ENCODE results near the gene UCP2.

The UCP2 gene

DNA sequence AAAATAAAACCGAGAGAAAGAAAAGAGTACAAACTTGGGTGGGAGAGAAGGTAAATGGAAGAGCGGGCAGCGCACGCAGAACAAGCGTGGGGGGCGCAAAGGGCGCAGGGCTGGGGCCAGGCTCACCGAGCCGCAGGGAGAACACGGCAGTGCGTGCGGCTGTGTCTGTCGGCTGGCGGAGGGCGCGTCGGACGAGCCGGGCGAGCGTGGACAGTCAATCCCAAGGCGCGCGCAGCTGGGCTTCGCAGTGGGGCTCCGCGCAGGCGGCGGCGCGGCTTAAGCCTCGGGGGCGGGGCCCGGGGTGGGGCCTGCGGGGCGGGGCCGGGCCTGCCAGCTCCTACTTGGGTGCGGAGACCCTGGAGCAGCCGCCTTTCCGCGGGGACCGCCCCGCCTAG is at the start of gene UCP2:
Gene UCP2 (minus strand): TSS at position 249 of the 395 bp plus-strand sequence. CDS start 4,465 bp downstream, outside the sequence.
- DNase-seq (ENCODE audit: low read depth in 3 of 3, low spot score in 1 of 3) = peak; percentile 55 to 78 (median 67)

- no peak for DNase-seq (ENCODE audit: low read depth in 3 of 3, low spot score in 1 of 3)
Measured at GRCh38 chr11:74030723-74031676, 48.4 kb upstream of the UCP2 start.

DNA sequence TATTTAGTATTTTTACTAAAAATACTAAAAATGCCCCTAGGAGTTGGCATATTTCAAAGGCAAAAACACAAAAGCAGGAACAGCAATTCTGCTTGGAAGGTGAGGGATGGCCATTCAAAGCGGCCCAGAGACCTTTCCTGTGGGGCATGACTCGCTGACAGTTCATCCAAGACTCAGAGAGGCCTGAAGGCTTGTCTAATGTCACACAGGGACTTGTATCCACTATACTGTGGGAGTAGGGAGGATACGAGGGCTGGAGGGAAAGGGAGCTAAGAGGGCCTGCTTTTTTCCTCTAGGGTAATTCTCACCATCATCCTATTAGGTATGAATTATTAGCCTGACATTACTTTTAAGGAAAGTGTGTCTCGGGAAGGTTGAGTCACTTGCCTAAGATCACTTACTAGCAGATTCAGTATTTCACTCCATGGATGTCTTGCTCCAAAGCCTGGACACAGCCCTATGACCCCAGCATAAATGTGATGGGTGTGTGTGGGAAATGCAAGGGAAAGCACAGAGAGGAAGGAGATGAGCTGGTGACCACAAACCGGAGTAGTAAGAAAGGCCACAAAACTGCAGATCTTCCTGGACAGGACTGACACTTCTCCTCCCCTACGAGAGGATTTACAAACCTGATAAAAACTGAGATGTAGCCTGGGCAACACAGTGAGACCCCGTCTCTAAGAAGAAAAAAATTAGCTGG is 43.0 kb upstream of the UCP2 start:
- no peak for DNase-seq (ENCODE audit: low read depth in 3 of 3, low spot score in 1 of 3)

DNA sequence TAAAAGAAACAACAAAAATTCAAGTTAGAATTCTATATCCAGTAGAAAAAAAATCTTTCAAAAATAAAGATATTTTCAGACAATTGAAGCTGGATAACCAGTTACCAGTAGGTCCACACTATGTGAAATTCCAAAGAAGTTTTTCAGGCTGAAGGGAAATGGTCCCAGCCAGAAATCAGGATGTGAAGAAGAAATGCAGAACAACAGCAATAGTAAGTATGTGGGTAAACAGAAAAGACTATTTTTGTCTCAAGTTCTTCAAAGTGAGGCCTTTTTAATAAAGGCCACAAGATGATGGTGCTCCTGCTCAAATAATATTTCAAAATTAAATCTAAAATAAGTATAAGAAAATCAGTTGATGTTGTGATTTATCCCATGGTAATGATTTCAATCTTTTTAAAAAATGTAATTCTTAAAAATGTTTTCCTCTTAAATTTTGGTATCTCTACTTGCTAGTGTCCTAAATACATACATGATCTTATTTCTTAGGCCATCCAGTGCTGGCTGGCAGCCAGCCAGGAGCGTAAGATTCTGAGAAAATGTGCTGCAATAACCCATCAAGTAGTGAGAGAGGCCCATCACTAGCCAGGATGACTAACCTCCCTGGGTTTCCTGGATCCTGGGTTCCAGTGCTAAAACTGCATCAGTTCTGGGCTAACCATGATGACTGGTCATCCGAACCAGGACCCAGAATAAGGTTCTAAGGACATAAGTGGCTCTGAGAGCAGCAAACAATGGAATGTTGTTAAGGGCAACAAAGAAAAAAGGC is 41.8 kb upstream of the UCP2 start:
- DNase-seq (ENCODE audit: low read depth in 3 of 3, low spot score in 1 of 3) = no peak

DNA sequence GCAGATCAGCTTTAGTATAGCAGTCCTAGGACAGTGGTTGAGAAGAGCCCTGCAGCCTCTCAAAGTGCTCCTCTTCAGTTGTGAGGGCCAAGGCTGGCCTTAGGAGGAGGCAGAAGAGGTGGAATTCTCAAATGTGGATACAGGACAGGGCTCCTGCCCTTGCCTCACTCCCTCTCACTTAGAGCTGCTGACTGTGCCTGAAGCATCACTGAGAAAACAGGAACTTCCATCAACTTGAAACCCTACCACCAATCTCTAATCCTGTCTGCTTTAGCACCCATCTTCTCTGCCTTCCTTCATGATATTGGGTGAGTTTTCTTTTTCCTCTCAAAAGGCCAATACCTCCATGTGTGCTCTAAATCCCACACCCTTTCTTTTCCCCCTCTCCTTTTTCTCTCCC is 40.6 kb upstream of the UCP2 start:
- DNase-seq (ENCODE audit: low read depth in 3 of 3, low spot score in 1 of 3) = no peak

- no peak for DNase-seq (ENCODE audit: low read depth in 3 of 3, low spot score in 1 of 3)
Measured at GRCh38 chr11:74022546-74022945, 39.9 kb upstream of the UCP2 start.

DNA sequence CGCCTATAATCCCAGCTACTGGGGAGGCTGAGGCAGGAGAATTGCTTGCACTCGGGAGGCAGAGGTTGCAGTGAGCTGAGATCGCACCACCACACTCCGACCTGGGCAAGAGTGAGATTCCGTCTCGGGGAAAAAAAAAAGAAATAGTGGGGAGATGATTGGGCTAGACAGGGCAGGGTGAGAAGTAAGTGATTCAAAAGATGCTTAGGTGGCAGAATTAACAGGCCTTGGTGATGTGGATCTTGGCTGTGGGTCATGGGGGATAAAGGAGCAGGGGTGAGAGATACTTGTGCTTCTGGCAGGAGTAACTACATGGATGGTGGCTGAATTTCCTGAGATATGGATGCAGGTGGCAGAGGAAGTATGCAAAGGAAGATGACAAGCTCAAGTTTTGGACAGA is 39.4 kb upstream of the UCP2 start:
- no peak for DNase-seq (ENCODE audit: low read depth in 3 of 3, low spot score in 1 of 3)

DNA sequence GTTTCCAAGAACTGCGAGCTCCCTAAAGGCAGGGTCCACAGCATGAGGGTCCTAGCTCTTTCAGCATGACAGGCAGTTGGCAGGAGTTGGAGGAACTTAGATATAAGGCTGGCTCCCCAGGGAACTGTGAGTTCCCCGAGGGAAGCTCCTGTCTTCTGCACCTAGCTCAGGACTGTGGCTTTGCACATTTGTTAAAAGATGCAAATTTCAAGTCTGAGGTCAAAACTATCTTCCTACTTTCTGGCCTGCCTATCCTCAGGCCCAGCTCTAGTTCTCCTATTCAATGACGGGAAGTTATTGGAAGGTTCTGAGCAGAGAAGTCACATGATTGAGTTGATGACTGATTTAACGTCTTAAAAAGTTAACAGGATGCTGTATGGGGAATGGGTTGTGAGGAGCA is 37.9 kb upstream of the UCP2 start:
- DNase-seq (ENCODE audit: low read depth in 3 of 3, low spot score in 1 of 3) = no peak

DNA sequence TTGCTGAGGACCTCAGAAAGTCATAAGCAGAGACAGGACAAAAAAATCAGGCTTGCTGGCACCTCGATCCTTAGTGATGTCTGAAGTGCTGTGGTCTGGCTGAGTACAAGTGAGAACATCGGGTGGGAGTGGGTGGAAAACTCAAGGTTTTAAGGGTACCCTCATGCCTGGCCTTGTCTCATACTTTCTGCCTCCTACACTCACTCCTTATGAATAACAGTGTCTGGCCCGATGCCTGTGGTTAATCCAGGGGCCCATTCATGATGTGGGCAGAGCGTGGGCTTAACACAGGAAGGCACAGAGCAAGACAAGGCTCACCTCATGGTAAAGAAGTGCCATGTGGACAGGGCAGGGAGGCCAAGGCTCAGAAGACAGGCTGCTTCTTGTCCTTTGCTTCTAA is 37.2 kb upstream of the UCP2 start:
- DNase-seq (ENCODE audit: low read depth in 3 of 3, low spot score in 1 of 3) = no peak

DNA sequence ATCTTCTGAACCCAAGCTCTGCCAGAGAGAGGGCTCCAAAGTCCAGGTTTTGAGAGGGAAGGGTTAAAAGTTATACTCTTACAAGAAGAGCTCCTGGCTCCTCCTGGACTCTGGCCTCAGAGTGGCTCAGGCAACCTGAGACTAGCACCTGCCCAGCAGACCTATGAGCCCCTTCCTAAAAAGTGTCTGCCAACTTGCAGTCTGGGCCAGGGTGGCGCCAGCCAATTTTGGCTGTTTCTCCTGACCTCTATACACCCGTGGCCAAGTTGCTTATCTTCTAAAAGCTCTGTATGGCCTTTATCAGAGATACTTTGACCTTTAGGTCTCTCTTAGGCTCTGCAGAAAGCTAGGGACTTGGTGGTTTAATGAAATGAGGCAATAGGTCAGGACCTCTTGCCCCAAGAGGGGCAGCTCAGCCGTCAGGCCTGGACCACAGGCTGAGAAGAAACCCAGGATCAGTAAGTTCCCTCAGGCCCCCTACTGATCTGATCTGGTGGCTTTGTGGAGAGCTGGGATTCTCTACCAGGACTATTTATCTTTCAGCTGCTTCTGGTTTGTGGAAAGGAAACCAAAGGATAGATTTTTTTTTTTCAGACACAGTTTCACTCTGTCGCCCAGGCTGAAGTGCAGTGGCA is 36.6 kb upstream of the UCP2 start:
- no peak for DNase-seq (ENCODE audit: low read depth in 3 of 3, low spot score in 1 of 3)

- no peak for DNase-seq (ENCODE audit: low read depth in 3 of 3, low spot score in 1 of 3)
Measured at GRCh38 chr11:74018331-74019005, 35.8 kb upstream of the UCP2 start.

DNA sequence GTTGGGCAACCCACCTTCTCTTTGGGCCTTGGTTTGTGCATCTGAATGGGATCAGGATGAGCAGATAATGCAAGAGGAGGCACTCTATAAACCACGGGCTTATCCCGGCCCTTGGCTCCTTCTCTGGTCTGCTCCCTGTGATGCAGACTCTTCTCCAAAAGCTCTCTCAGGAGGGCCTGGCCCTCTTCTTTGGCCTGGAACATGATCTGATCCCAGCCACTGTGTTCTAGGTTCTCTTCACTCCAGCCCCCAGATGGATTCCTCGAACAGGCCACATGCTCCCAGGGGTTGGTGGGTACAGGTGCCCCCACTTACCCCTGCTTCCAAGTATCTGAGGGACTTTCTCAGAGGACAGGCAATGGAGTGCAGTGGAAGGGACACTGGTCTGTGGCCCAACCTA is 35.0 kb upstream of the UCP2 start:
- DNase-seq (ENCODE audit: low read depth in 3 of 3, low spot score in 1 of 3) = no peak

GRCh38 chr11:74015919-74016684 is 33.5 kb upstream of the UCP2 start:
- DNase-seq (ENCODE audit: low read depth in 3 of 3, low spot score in 1 of 3) = no peak

- DNase-seq (ENCODE audit: low read depth in 3 of 3, low spot score in 1 of 3) = no peak
Measured at GRCh38 chr11:74014880-74015279, 32.2 kb upstream of the UCP2 start.

DNA sequence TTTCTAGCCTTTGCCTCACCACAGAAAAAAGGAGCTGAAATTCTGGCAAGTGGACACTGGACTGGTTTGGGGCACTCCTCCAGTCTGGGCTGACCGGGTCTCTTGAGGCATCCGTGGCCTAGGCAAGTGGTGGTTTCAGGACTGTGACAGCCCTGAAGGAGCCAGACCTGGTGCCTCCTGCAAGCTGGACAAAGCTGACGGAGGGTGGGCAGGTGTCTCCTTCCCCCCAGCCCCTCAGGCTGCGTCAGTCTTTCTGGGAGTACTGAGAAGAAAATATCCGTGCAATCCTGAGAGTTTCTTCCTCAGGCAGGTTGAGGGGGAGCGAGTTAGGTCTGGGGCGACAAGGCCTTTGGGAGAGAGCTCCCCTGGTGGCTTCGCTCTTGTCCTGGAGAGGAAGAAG is 30.5 kb upstream of the UCP2 start:
- DNase-seq (ENCODE audit: low read depth in 3 of 3, low spot score in 1 of 3) = no peak

DNA sequence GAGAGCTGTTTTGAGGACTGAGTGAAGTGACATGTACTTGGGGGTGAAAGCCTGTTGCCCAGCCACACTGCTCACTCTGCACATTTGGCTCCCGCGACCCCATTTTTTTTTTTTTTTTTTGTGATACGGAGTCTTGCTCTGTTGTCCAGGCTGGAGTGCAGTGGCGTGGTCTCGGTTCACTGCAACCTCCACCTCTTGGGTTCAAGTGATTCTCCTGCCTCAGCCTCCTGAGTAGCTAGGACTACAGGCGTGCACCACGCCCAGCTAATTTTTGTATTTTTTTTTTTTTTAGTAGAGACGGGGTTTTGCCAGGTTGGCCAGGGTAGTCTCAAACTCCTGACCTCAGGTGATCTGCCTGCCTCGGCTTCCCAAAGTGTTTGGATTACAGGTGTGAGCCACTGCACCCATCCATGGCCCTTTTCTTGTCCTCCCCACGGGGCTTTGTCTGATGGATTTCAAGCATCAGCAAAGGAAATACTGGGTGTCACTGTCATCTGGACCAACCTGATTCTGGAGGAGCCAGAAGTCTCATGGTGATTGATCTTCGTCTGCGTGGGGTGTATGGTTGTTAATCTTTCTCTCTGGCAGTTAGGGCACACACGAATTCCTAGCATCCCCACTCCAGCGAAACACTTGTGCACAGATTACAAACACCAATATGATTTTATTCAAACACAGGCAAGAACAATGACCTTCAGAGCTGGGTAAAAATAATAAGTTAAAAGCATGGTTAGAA is 29.6 kb upstream of the UCP2 start:
- no peak for DNase-seq (ENCODE audit: low read depth in 3 of 3, low spot score in 1 of 3)

GRCh38 chr11:74011360-74012073 is 28.9 kb upstream of the UCP2 start:
- no peak for DNase-seq (ENCODE audit: low read depth in 3 of 3, low spot score in 1 of 3)
